Mononuclear cell (primary cell): Measurements from ENCODE around the gene PPIE. TPM values are rescaled to one million over a fixed set of nuclear protein-coding genes. Genes with fewer than 3 reads are reported as not detected.

ENCODE experiments used
- H3K27me3 ChIP-seq: 2 replicates; pipeline ENCODE4 v1.6.0; 2011; ENCODE audit warnings: low read length, control low read depth; ENCODE audit not compliant: insufficient read depth
- H3K4me1 ChIP-seq: 2 replicates; pipeline ENCODE4 v1.5.1; 2011; ENCODE audit warnings: mild to moderate bottlenecking, low read length, control low read depth; ENCODE audit not compliant: insufficient read depth
- H3K4me3 ChIP-seq: 2 replicates; pipeline ENCODE4 v1.5.1; 2011; ENCODE audit warnings: mild to moderate bottlenecking, low read length, moderate library complexity
- H3K9me3 ChIP-seq: 2 replicates; pipeline ENCODE4 v1.5.1; 2011; ENCODE audit warnings: low read depth, mild to moderate bottlenecking, control low read depth, low read length
- total RNA-seq: library from RNA; depleted of rRNA; stranded (reverse); fragments of >200 nt; gene quantifications from one replicate; pipeline ENCODE4 v1.2.3, GENCODE V29; 2012

Gene PPIE
- total RNA-seq: 20.7 TPM

DNA sequence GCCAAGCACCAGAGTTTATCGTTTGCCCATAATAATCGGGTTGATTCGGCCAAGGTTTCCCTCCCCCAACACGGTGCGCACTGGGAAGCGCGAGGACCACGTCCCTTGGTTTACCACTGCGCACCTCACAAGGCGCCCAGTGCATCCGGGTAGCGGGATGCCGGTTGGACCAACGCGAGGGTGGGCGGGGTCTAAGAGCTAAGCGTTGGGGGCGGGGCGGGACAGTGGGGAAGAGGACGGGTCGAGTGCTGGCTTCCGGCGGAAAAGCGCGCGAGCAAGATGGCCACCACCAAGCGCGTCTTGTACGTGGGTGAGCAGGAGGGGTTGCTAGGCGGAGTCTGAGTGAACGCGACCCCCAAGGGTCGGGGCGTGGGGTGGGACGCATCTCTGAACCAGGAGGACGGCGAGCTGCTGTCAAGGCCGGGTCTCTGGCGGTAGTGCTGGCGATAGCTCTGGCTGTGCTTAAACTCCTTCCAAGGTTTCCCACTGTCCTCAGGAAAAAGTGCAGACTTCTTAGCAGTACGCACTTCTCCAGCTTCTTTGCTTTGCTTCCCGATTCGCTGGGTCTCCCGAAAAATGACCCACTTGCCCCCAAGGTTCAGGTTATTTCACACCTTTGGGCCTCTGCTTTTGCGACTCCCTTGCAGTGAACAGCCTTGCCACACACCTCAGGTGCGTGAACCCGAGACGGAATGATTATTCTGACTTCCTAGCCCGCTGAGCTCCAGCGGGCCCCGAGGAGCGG is at the start of gene PPIE:
PPIE (plus strand) TSS at position 261 of the 745 bp plus-strand sequence; CDS start at position 280, 19 bp downstream.
- Histone ChIP-seq H3K4me3 (peak within 1 kb of the TSS; percentile 90), H3K9me3 (no peaks in the 10 kb centered on the region), H3K4me1 (peaks cover 18% of the 10 kb centered on the region), H3K27me3 (peaks cover 8% of the 10 kb centered on the region)

DNA sequence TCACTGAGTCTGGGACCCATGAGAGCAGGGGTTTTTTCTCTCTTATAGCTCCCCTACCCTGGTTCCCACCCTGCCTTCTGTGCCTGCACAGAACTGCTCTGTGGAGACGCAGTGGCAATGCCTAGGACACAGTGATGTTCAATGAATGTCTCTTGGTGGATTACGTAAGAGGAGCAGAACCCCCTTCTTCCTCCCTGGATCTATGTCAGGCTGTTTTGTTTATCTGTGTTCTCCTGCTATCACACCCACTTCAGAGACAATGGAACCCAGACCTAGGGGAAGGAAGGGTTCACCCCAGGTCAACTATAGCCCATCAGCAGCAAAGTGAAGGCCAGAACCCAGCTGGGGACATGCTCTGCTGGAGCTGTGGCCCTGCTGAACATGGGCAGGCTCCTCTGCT is 49.5 kb upstream of the PPIE start:
- peaks cover 66% of the 10 kb centered on the region for H3K27me3 ChIP-seq
- H3K4me3 ChIP-seq: no peak overlapping the region
- no peaks in the 10 kb centered on the region for H3K9me3 ChIP-seq
- H3K4me1 ChIP-seq: peaks cover 21% of the 10 kb centered on the region

DNA sequence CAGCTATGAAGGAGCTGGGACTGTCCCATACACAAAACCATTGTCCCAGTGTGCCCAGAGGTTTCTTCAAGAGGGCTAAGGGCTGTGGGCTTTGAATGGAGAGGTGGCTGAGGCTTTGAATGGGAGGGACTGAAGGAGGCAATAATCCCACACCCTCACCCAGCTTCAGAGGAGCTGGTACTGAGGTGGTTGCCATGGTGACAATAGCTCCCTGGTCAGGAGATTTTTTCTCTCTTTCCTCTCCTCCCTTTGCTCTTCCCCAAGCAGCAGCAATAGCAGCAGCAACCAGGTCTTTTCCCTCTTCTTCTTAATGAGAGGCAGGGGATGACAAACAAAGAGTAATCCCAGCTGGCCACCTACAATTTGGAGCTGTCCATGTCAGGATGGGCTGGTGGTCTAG is 49.0 kb upstream of the PPIE start:
- no peak overlapping the region for H3K4me3 ChIP-seq
- H3K4me1 ChIP-seq: peaks cover 21% of the 10 kb centered on the region
- H3K27me3 ChIP-seq: peaks cover 66% of the 10 kb centered on the region
- no peaks in the 10 kb centered on the region for H3K9me3 ChIP-seq

DNA sequence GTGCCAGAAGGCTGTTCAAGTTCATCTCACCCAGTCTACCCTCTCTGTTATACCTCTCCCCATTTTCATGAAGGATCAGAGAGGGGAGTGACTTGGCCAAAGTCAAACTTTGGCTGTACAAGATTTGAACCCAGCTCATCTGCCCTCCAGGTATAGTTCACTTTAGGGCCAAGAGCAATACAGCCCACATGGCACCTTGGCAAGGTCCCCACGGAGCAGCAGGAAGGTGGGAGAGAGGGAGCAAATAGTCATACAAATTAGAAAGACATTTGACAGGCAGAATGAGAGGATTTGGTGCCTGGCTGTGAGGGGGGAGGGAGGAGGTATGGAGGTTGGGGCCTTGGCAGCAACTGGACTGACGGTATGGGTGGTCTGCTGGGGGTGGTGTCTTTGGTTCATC is 48.5 kb upstream of the PPIE start:
- no peak overlapping the region for H3K4me3 ChIP-seq
- H3K27me3 ChIP-seq: peaks cover 67% of the 10 kb centered on the region
- H3K4me1 ChIP-seq: peaks cover 21% of the 10 kb centered on the region
- H3K9me3 ChIP-seq: no peaks in the 10 kb centered on the region

DNA sequence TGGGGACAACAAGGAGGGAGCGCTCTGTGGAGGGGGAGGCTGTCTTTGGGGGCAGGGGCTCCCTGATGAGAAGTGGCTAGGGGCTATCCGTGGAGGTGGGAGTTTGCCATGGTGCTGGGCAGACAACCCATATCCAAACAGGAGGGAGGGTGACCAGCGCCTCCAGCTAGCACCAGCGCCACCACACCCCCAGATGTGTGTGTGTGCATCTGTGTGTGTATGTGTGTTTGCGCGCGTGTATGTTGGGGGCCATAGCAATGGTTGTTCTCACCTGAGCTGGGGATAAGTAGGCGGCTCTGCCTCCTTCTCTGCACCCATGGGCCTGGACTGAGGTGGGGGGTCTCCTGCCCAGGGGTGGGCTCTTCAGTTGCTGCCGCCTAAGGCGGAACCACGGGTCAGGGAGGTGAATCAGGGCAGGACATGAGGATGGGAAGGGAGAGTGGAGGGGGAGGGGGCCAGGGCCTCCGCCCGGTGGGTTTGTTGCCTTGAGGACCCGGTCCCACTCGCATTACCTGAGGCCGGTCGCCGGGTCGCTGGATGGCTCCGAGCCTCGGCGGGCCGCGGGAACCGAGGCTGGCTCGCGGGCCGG is 47.8 kb upstream of the PPIE start:
- Histone ChIP-seq H3K4me1 (peaks cover 21% of the 10 kb centered on the region), H3K4me3 (peak overlapping the region; percentile 36), H3K27me3 (peaks cover 69% of the 10 kb centered on the region), H3K9me3 (no peaks in the 10 kb centered on the region)

DNA sequence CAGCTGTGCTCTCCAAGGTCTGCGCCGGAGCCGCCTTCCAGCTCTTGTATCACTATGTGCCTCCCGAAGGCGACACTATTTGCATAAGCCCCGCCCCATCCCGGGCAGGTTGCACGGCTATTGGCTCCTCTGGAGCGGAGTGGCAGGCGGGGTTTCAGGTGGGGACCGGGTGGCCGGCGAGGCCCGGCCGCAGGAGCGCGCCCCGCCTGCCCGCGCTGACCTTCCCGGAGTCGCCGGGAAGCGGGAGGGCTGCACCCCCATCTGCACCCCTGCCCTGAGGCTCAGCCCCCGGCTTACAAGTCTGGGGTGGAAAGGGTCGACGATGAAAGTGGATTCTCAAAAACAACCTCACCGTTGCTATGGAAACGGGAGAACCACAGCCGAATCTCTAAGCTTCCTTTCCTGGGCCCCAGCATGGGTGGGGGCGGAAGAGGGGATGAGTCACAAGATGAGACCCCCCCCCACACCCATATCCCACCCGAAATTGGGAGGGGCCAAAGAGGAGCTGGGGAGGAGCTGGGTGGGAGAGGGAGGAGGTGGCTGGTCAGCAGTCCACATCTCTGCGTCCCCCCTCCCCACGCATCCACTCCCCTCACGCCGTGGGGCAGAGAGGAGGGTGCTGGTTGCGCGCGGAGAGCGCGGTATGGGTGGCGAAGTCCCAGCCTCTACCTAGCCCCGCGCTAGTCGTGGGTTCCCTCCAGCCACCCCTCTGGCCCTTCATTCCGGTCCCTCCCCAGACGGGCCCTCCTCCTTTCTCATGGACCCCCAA is 47.1 kb upstream of the PPIE start, which contains the start of gene HPCAL4:
HPCAL4 (minus strand) TSS at position 51 of the 769 bp plus-strand sequence. CDS start 6,830 bp downstream, outside the sequence.
- H3K4me3 ChIP-seq: peak within 1 kb of the TSS; percentile 36
- H3K27me3 ChIP-seq: peaks cover 69% of the 10 kb centered on the region
- no peaks in the 10 kb centered on the region for H3K9me3 ChIP-seq
- peaks cover 21% of the 10 kb centered on the region for H3K4me1 ChIP-seq

DNA sequence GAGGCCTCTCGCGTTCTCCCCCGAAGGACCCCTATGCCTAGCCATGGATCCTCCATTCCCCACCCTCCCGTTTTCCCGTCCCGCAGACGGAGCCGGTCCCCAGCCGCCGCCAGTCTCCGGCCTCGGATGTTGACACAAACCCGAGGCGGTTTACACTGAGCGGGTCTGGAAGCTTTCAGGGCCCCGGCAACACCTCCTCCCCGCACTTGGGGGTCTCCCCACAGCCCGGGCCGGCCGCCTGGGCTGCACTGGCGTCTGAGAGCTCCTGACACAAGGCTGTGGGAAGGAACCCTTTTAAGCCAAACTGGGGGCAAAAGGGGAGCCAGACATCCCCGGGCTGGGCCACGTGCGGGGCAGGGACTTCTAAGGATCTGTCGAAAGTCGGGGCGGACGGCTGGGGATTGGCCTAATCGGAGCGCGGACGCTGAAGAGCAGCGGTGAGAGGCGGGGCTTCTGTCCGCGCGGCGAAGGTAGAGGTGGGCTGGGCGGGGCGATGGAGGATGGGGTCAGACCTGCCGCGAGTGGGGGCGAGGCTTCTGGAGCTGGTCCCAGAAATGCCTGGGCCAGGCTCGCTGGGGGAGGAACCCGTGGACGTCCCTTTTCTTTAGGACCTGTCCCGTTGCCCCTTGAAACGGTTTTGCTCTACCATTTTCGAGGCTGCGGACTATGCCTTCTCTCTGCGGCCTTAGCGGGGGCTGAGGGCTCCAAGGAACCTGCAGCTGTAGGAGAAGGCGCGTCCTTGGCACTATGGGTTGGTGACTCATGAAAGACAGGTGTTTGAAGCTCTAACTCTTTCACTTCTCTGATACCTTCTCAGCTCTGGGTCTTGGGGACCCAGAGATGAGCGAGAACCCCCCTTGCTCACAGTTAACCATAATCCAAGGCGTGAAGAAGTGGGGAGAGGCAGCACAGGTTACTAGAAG is 46.3 kb upstream of the PPIE start:
- H3K4me1 ChIP-seq: peaks cover 21% of the 10 kb centered on the region
- H3K9me3 ChIP-seq: no peaks in the 10 kb centered on the region
- H3K4me3 ChIP-seq: peak overlapping the region; percentile 36
- peaks cover 71% of the 10 kb centered on the region for H3K27me3 ChIP-seq

DNA sequence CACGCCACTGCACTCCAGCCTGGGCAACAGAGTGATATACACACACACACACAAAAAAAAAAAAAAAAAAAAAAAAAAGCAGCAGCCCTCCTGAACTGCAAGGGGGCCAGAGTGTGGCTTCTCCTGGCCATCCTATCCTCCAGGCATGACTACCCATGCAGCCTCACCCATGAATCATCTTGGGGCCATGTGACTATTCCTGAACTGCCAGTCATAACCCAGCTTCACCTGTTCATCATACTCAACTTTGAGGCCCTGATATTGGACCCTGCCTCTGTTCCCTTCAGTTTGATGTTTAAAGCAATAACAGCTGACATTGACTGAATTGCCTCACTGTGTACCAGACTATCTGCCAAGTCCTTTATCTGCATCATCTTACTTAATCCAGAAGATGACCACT is 44.7 kb upstream of the PPIE start:
- no peaks in the 10 kb centered on the region for H3K9me3 ChIP-seq
- peaks cover 68% of the 10 kb centered on the region for H3K27me3 ChIP-seq
- no peak overlapping the region for H3K4me3 ChIP-seq
- peaks cover 21% of the 10 kb centered on the region for H3K4me1 ChIP-seq

DNA sequence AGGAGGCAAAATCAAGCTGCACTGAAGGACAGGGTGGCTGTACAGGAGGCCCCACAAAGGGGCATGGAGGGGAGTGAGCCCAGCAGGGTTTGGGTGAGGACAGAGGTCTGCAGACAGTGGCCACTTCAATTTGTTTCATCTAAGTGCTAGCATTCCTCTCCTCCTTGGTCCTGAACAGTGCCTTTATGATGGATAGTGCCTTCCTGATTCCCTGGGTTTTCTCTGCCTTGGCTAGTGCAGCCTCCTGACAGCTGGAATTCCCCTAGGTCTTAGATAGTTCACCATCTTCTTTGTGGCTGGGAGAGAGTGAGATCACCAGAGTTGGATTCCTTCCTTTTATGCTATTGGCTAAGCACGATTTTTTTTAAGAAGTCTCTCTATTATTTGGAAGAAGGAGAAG is 43.7 kb upstream of the PPIE start:
- no peaks in the 10 kb centered on the region for H3K9me3 ChIP-seq
- H3K4me1 ChIP-seq: peaks cover 21% of the 10 kb centered on the region
- peaks cover 59% of the 10 kb centered on the region for H3K27me3 ChIP-seq
- no peak overlapping the region for H3K4me3 ChIP-seq

DNA sequence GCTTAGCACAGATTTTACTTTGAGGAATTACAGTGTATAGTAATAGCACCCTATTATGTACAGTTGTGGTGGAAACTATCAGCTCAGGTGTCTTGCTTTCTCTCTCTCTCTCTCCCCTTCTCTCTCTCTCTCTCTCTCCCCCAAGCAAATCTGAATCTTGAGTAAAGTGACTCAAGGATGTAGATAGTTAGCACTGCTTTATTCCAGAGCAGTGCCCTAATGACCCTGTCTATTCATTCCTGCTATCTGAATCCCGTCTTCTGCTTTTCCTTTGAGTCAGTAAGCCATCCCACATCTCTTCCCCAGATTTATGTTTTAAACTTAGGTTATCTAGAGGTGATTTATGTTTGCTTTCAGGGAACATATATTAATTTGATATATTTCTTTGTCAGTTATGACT is 42.2 kb upstream of the PPIE start:
- Histone ChIP-seq H3K9me3 (no peaks in the 10 kb centered on the region), H3K27me3 (peaks cover 44% of the 10 kb centered on the region), H3K4me1 (peaks cover 11% of the 10 kb centered on the region), H3K4me3 (no peak overlapping the region)

DNA sequence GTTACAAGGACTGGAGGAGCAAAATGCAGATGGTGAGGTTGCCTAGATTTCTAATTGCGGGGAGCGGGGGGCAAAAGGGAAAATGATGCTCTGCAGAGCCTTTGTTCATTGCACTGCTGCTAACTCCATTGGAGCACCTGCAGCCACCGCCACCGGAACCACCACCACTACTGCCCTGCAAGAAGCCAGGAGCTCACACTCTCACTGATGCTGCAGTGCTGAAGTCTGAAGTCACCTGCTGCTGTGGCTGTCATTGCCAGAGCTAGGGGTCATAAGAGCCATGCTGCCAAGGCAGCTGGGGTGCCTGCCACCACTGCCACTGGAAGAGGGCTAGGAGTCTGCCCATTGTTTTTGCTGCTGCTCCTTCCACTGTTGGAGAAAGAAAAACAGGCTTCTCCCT is 40.1 kb upstream of the PPIE start:
- Histone ChIP-seq H3K9me3 (no peaks in the 10 kb centered on the region), H3K4me3 (no peak overlapping the region), H3K27me3 (peaks cover 23% of the 10 kb centered on the region), H3K4me1 (no peaks in the 10 kb centered on the region)

DNA sequence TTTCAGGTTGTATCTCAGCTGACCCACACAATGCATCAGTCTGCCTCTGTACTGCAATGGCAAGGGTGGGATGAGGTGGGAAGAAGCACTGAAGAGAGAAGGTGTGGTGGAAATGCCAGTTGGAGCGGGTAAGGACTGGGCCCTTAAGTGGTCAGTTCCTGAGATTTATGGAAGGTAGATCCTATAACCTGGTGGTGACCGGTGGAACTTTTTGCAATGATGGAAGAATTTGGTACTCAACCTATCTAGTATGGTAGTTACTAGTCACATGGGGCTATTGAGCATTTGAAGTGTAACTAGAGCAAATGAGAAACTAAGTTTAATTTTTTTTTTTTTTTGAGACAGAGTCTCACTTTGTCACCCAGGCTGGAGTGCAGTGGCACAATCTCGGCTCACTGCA is 39.3 kb upstream of the PPIE start:
- Histone ChIP-seq H3K9me3 (no peaks in the 10 kb centered on the region), H3K4me3 (no peak overlapping the region), H3K4me1 (no peaks in the 10 kb centered on the region), H3K27me3 (peaks cover 17% of the 10 kb centered on the region)

DNA sequence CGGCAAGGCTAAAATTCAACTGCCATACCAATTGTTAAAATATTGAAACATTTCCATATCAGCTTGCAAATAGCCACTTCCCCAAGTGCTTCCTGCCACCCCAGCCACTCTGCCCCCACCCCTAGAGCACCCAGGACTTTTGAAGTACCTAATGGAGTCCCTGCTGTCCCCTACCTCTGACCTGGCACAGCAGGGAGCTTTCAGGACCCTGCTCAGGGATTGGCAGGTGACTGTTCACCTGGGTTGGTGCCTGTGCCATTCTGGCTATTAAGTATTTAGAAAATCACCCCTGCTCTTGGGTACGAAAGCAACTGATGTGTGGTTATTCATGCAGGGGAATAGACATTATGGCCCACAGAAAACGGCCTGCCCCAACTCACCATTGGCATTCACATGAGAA is 38.3 kb upstream of the PPIE start:
- H3K4me3 ChIP-seq: no peak overlapping the region
- H3K27me3 ChIP-seq: peaks cover 8% of the 10 kb centered on the region
- no peaks in the 10 kb centered on the region for H3K9me3 ChIP-seq
- H3K4me1 ChIP-seq: no peaks in the 10 kb centered on the region

DNA sequence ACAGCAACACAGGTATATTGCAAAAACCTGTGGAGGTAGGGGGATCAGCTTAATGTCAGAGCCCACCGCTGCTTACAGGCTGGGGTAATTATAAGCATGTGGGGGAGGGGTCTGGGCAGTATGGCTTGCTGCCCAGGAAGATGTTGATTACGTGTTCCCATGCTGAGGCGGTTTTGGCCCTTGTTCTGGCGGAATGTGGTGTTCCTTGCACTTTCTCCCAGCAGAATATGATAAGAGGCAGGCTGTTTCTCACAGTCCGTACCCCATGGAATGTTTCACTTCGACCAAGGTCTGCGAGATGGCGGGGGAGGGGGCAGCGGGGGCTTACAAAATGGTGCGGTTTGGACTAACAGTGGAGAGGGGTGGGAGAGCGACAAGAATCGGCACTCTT is 37.6 kb upstream of the PPIE start:
- no peaks in the 10 kb centered on the region for H3K4me1 ChIP-seq
- peaks cover 7% of the 10 kb centered on the region for H3K27me3 ChIP-seq
- no peak overlapping the region for H3K4me3 ChIP-seq
- no peaks in the 10 kb centered on the region for H3K9me3 ChIP-seq
